NCI-H748 (cell line): ENCODE data around the gene FLT3.
"Not testable (repeated sequence)": the region's sequence is repeated elsewhere in the genome, so short reads cannot be mapped to it uniquely, and the experiment has no call there.

Source experiments
- DNase-seq: peaks from one replicate; lab custom pipeline; 2025; ENCODE audit not compliant: unreplicated experiment; lab: John Stamatoyannopoulos, UW

The FLT3 gene

DNA sequence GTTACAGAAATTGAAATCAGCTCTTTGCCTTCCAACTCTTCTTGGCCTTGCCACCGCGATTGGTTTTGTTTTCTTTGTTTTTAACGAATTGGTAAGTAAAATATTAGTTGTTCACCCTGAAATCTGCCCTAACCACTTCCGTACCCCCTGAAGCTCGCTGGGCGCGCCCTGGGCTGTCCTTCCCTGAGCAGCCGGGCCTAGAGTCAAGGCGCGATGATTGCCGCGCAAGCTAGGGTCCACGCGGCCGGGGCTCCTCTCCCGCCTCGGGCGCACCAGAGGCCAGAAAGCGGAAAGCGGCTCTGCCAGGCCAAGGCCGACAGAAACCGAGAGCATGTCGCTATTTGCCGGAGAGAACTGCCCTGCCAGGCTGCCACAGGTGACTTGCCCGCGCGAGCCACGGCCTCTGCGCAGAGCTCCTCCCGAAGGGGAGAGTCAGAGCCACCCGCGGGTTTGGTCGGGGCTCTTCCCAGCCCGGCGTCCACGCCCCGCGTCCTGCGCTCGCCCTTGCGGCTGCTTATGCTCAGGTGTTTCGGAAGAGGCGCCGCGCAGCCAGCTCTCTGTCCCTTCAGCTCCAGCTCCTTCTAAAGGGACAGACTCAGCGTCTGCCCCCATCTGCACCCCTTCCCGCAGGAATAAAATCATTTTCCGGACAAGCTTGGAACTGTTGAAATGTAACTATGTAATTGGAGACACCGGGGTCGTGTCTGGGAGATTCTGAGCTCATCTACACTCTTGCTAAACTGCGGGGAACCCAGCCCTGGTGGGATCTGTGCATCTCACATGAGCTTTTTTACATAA lies 124.6 kb downstream of the FLT3 start:
- no peak for DNase-seq

DNA sequence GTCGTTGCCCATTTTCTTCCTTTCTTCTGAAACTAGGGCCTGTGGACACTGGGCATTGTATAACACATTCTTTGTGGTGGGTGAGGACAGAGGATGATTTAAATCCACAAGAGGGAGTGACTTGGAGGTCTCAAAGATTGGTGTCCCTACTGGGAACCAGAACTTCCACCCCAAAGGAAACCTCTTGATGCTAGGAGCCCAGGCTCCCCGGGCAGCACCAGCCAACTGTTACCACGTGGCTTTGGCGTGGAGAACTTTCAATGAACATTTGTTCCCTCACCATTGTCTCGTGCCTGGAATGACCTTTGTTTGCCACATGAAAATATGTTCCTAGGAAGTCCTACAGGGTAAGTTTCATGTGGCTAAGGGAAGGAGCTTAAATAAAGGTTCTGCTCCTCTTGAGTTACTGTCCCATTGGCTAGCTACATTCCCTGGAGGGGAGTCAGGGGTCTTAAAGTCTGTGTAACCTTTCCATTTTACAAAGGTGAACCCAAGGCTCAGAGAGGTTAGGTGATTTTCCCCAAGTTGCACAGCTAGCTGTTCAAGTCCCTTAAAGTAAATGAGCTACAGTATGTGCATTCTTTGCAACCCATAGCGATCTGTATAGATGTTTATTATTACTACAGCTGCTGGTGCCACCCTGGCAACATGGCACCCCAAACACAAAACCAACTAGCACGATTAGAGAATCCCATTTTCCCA lies 126.3 kb downstream of the FLT3 start:
- no peak for DNase-seq

DNA sequence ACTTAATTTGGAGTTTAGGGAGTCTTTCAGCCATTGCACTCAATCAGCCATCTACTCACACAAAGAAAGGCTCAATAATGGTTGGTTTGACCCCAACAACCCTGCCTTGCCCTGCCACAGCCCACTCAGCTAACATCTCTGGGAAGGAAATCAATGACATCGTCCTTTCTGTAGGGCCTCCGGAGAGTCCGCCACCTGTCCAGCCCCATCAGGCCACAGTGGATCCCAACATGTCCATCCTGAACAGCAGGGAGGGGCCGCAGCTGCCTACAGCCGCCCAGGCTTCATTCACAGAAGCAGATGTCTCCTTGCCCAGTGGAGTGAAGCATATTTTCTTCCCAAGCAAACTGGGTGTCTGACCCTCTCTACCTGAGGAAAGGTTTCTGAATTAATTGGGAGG lies 127.1 kb downstream of the FLT3 start:
- DNase-seq: no peak

GRCh38 chr13:27972478-27972820 lies 127.9 kb downstream of the FLT3 start:
- DNase-seq: no peak

DNA sequence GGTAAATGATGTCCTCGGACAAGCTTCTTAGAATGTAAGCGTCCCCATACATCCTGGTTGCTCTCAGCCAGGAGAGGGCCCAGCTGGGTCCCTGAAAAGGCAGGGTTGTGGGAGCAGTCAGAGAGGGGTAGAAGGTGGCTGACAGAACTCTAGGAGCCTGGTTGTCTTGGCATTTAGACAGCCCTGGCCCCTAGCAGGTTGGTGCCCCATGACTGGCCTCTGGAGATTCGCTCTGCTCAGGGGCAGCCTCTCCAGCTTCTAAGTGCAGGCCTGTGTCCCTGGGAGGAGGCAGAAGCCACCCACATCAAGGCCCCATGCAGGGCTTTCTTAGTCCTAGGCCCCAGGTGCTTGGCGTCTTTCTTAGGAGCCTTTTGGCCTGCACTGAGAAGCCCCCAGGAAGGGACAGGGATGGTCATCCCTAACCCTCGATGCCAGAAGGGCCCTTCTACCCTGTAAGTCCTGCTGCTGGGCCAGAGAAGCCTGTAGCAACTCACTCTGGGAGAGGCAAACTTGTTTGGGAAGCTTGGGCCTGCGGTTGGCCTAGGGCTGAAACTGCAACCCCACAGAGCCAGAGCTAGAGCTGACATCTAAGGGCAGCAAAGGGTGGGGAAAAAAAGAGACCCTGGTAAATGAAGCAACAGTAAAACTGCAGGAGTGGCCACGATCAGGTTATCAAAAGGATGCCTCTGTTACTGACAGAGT lies 128.4 kb downstream of the FLT3 start:
- DNase-seq: no peak

DNA sequence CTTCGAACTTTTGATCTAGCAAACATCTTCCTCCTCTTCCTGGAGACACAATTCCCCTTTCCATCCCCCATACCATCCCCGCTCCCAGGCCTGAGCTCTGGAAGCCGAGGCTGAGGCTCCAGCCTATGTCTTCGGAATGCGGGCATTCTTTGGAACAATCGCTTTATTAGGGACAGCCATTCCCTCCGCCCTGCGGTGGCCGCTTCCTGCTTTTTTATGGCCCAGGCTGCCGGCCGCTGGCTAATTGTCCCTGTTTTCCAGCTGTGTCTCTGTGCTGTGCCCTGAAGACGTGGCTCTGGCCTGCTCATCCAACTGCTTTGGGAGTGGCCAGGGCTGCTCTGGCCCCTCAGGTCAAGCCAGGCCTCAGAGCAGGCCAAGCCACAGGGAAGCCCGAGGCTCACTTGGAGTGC lies 129.1 kb downstream of the FLT3 start:
- no peak for DNase-seq

DNA sequence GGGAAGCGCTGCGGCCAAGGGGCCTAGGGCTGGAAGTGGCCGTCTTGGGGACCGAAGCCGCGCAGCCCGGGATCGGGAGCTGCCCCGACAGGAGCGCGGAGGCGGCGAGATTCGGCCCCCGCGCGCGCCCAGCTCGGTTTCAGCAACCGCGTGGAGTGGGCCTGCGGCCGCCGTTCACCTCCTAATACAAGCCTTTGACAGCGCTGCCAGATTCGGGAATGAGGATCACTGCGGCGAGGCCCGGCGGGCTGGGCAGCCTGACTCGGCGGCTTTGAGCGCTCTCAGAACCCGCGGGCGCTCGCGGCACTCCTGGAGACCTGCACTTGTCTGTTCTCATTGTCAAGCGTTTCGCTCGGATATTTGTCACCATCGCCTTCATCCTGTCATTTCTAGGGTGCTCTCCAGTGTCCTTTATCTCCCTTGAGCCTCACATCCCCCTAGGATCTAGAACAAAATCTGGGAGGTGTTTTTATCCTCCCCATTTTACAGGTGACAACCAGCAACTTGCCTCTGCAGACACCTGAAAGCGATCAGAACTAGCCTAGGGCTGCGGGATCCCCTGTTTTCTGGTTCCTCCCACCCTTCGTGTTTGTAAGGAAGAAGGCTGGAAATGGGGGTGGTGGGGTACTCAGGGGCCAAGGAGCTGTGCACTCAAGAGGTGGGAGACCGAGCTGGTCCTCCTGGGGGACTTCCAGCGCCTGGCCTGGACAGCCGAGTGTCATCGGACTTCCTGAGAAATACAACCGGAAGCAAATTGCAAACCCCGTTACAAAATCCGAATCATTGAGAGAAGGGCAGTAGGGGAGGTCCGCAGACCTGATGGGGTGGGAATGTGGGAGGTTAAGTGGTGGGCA lies 129.8 kb downstream of the FLT3 start:
- DNase-seq: no peak

- DNase-seq: no peak
Observed at GRCh38 chr13:27969866-27970229, 130.5 kb downstream of the FLT3 start.

GRCh38 chr13:27969082-27969865 lies 131.1 kb downstream of the FLT3 start, which contains the start of gene CDX2:
Gene CDX2 (minus strand): TSS chr13:27969315. CDS start chr13:27969006, 309 bp downstream.
- DNase-seq: peak; percentile 90

- DNase-seq: peak; percentile 89
Observed at GRCh38 chr13:27968316-27969081, 131.9 kb downstream of the FLT3 start.

GRCh38 chr13:27967736-27968315 lies 132.6 kb downstream of the FLT3 start:
- peak; percentile 74 for DNase-seq

DNA sequence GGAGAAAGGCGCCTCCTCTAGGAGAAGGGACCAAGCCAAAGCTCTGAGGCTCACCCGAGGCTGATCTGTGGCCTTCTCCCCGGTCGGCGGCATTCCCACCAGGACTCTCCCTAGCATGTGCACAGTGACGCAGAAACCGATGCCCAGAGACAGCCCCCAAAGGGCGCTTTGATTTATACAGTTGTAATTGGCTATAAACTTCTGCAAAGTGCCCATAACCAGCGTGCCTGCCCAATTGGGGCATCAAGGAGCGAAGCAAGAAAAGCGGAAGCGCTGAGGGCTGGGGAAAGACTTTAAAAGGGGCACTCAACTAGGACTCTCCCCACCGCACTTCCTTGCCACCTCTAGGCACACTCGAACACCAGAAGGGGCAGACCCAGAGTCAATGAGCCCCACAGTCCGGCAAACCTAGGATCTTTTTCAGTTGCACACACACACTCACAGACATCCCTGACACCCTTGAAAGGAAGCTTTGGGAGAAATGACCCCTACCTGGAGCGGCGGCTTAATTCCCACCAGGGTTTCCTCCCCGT lies 133.1 kb downstream of the FLT3 start:
- DNase-seq: no peak

GRCh38 chr13:27966641-27967202 lies 133.7 kb downstream of the FLT3 start:
- DNase-seq: no peak

DNA sequence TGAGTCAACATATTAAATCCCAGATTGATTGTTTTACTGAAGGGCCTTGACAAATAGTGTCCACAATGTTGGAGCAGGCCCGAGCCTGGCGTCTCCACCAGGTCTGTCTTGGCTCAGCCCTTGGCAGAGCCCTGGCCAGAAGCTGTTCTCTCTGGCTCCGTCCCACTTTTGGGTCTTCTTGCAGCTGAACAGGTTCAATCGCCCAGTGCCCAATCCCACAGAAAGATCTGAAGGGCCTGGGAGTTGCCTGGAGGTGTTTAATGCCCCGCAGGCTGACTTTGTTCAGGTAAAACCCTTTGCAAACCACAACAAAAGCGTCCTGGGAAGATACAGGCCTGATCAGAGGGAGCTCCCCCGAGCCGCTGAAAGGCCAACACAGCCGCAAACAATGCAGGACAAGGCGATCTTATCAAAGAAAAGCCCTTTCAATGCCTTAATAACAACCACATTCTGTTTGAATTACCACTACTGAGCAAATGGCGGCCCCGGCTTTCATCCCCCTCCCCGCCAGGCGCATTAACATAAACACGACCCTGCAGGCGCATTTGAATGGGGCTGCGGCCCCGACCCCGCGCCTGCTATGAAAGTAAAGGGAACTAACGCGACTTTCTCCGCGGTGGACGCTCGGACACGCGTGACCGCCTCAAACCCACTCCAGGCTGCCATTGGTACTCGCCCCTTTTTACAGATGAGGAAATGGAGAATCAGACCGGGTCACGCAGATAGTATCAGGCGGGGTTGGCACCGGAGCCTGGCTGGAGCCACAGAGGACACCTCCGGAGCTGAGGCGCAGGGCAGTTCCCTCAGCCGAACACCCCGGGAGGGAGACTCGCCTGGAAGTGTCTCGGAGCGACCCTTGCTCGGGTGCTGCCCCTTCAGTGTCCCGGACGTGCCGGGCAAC lies 134.4 kb downstream of the FLT3 start:
- peak; percentile 80 for DNase-seq

DNA sequence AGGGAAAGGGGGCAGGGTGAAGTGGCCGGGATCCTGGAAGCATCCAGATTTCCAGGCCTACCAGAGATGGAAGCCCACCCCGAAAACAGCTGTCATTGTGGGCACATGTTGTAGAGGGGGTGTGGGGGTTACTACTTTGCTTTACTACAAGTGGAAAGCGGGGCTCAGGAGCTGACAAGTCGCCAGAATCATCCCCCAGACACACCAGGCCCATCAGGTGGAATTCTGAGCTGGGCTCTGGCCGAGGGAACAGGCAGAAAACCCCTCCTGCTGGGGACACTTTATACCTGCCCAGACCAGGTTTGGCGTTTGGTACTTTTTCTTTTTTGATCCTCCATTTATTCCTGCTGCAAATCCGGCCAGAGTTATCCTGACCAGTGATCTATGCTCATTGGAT lies 135.0 kb downstream of the FLT3 start:
- DNase-seq: no peak

GRCh38 chr13:27964741-27965323 lies 135.5 kb downstream of the FLT3 start:
- no peak for DNase-seq

DNA sequence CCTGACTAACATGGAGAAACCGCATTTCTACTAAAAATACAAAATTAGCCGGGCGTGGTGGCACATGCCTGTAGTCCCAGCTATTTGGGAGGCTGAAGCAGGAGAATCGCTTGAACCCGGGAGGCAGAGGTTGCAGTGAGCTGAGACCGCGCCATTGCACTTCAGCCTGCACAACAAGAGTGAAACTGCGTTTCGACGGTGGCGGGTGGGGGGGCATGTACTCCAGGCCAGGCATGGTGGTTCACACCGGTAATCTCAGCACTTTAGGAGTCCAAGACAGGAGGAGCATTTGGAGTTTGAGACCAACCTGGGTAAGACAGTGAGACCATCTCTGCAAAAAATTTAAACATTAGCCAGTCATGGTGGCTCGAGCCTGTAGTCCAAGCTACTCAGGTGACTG lies 136.2 kb downstream of the FLT3 start:
- not testable (repeated sequence) for DNase-seq
